GOT3 (cell line): Measurements from ENCODE around the gene BCAS3.
"Not testable (repeated sequence)": the region's sequence is repeated elsewhere in the genome, so short reads cannot be mapped to it uniquely, and the experiment has no call there.

Experiments used
- DNase-seq: peaks from one replicate; lab custom pipeline; 2025; ENCODE audit warnings: mixed read lengths; lab: John Stamatoyannopoulos, UW

Gene BCAS3

GRCh38 chr17:61423967-61424649 is 746.5 kb downstream of the BCAS3 start:
- no peak for DNase-seq

DNA sequence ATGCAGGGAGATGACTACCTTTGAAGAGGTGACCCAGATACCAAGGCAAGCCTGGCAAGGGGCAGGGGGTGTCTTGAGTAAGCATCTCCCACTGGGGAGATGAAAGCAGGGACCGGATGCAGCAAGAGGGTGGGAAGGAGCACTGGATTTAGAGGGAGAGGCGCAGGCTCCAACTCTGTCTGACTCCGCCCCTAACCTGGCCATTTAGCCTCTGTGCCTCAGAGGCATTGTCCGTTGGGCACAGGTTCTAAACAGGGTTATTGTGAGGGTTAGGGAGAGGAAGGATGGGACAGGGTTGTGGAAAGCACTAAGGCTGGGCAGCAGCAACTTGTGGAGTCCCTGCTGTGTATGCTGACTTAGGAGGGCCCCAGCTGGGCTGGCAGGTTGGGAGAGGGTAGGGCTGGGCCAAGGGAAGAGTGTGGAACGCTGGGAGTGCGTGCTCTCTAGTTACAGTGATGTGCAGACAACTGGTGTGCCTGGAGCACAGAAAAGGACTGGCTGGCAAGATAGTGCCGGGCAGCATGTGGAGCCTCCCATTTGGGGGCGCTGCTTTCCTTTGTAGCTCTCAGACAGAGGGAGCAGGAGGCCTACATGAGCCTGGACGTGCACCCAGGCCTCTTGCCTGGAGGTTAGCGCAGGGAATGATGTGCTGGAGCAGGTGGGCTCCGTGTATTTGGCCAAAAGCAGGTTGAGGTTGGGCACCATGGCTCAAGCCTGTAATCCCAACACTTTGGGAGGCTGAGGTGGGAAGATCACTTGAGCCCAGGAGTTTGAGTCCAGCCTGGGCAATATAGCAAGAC is 748.2 kb downstream of the BCAS3 start:
- no peak for DNase-seq

DNA sequence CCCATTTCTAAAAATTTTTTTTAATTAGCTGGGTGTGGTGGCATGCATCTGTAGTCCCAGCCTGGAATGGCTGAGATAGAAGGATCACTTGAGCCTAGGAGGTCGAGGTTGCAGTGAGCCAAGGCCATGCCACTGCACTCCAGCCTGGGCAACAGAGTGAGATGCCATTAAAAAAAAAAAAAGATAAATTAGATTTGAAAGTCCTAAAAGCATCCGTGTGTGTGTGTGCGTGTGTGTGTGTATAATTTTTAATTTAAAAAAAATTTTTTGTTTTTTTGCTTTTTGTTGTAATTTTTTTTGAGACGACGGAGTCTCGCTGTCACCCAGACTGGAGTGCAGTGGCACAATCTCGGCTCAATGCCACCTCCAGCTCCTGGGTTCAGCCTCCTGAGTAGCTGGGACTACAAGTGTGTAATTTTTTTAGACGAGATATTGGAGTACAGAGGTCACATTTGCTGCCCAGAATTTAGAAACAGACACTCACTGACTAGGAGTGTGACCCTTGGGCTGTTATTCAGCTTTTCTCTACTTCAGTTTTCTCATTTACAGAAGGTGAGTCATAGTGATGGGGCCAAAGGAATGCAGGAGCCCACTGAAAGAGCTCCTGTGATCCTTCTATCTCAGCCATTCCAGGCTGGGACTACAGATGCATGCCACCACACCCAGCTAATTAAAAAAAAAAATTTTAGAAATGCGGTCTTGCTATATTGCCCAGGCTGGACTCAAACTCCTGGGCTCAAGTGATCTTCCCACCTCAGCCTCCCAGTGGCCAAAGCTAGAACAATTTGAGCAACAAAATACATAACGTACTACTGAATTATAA is 749.0 kb downstream of the BCAS3 start:
- DNase-seq: no peak

GRCh38 chr17:61427567-61427966 is 749.9 kb downstream of the BCAS3 start:
- no peak for DNase-seq

DNA sequence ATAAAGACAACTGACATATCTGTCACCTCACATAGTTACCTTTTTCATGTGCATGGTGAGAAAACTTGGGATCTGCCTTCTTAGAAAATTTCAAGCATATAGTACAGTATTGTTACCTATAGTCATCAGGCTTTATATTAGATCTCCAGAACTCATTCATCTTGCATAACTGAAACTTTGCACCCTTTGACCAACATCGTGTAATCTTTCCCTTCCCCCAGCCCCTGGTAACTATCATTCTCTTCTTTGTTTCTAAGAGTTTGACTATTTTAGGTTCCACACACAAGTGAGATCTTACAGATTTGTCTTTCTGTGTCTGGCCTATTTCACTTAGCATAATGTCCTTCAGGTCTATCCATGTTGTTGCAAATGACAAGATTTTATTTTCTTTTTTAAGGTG is 751.6 kb downstream of the BCAS3 start:
- no peak for DNase-seq

DNA sequence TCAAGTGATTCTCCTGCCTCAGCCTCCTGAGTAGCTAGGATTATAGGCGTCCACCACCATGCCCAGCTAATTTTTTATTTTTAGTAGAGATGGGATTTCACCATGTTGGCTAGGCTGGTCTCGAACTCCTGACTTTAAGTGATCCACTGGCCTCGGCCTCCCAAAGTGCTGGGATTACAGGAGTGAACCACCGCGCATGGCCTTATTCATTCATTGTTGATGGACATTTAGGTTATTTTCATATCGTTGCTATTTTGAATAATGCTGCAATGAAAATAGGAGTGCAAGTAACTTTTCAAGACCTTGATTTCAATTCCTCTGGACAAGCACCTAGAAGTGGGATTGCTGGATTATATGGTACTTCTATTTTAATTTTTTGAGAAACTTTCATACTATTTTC is 752.2 kb downstream of the BCAS3 start:
- not testable (repeated sequence) for DNase-seq

DNA sequence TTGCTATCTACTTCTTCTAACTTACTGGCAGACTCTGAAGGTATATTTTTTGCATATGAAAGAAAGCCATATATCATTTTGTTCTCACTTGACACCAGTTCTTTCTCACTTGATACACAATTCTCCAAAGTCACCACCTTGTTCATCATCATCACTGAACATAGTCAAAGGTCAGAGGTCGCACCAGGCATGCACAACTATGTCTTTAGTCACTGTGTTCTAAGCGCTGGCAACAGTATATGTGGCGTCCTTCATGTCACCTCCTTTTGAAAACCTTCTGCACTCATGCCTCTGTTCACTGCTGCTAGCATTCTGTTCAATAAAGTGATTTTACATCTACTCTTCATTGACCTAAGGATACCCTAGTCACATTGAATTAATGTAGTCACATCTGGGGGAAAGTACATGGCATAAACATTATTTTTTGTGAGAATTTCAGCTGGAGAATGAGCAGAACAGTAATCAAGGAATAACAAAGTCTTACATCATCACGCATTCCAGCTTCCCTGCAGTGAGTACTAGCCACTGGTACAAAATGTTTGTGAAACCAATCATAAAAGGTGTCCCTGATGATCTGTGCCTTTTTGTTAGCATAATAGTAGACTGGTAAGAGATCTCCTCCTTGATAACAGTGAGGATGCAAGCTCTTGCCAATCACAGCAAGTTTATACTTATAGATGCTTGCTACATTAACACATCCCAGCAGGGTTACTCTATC is 754.1 kb downstream of the BCAS3 start:
- no peak for DNase-seq

DNA sequence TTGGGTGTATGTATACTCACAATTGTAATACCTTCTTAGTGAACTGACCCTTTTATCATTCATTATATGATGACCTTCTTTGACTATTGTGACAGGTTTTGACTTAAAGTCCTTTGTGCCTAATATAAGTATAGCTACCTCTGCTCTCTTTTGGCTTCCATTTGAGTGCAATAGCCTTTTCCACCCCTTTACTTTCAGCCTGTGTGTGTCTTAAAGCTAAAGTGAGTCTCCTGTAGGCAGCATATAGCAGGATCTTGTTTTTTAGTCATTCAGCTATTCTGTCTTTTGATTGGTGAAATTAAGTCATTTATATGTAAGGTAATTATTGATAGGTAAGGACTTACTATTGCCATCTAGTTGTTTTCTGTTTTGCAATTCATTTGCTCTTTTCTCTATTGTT is 758.6 kb downstream of the BCAS3 start:
- no peak for DNase-seq

GRCh38 chr17:61436995-61437704 is 759.5 kb downstream of the BCAS3 start:
- DNase-seq: no peak

- no peak for DNase-seq
These were observed 763.0 kb downstream of the BCAS3 start for GRCh38 chr17:61440697-61441096.

GRCh38 chr17:61441507-61441906 is 763.9 kb downstream of the BCAS3 start:
- not testable (repeated sequence) for DNase-seq

DNA sequence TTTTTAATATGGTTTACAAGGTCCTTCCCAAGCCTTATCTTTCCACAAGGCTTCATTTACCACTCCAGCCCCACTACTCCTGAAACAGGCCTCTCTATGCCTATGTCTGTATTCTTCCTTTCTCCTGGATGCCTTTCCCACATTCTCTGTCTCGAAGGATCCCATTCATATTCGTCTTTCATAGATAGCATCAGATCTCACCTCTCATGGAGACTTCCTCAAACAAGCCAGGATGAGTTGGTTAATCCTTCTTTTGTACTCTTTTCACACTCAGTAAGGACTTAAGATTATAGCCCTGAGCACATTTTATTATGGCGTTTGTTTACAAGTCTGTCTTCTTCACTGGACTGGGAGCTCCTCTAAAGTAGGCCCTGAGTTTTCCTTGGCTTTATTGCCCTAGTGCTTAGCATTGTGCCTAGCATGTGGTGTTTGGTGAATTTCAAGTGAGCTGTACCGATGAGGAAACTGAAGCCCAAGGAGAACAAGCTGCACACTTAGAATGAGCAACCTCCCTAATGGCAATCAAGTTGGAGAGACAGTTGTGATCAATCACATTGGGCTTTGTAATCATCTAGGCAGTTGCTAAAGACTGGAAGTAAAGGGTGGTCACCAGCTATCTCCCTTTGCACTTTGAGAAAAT is 764.6 kb downstream of the BCAS3 start:
- no peak for DNase-seq
